ENCODE measurements around the gene MED15. TPM values are rescaled to one million over a fixed set of nuclear protein-coding genes. Genes with fewer than 3 reads are reported as not detected.

The MED15 gene
- total RNA-seq, 2 experiments from 2014 or later, result 227 to 233 TPM

GRCh38 chr22:20580179-20580578, 72.8 kb downstream of the MED15 start:
- no peaks in the 10 kb centered on the region for H3K27me3 Mint-ChIP-seq
- peaks cover 1% of the 10 kb centered on the region for H3K36me3 Mint-ChIP-seq
- POLR2A ChIA-PET, result no interaction called here
- DNase-seq, result no peak
- no peak overlapping the region for H3K27ac Mint-ChIP-seq
- H3K4me1 Mint-ChIP-seq, result no peaks in the 10 kb centered on the region
- H3K4me3 Mint-ChIP-seq, result no peak overlapping the region
- no peak for ATAC-seq (ENCODE audit: low read depth)
- no peaks in the 10 kb centered on the region for H3K9me3 Mint-ChIP-seq

DNA sequence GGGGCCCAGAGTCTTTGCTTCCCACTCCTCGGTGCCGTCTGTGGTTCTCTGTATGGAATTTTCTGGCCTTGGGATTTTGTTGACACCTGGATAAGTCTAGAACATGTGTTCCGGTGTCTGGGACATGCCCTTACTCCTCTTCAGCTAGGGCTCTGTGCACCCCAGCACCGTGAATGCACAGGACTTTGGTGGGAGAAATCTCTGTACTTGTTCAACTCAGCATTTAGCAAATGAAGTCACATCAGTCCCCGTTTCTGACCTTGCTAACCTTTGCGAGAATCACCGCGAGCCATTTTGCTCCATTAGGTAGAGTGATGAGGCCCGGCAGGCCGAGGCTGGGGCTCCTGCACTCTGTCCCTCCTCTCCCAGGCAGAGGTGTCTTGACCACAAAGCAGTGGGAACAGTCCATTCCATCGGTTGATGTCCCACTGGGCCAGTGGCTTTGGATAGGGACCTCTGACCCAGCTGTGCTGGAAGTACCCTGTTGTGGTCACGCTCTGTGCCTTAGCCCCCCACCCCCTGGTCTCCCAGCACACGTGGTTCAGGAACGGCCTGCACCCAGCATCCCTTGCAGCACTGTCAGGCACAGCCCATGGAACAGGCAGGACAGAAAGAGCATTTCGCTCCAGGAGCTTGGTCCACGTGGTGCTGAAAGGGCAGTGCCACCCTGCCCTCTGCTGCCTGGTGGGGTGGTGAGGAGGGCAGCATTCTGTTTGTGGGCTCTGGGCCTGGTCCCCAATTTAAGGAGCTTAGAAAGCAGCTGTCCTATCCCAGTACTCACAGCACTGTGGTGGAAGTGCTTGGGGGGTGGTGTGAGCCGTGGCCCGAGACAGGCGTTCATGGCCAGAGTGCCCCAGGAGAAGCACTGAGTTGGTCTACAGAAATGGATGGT, 73.4 kb downstream of the MED15 start:
- Mint-ChIP-seq H3K27ac (no peak overlapping the region), H3K36me3 (peaks cover 1% of the 10 kb centered on the region), H3K4me1 (no peaks in the 10 kb centered on the region)

DNA sequence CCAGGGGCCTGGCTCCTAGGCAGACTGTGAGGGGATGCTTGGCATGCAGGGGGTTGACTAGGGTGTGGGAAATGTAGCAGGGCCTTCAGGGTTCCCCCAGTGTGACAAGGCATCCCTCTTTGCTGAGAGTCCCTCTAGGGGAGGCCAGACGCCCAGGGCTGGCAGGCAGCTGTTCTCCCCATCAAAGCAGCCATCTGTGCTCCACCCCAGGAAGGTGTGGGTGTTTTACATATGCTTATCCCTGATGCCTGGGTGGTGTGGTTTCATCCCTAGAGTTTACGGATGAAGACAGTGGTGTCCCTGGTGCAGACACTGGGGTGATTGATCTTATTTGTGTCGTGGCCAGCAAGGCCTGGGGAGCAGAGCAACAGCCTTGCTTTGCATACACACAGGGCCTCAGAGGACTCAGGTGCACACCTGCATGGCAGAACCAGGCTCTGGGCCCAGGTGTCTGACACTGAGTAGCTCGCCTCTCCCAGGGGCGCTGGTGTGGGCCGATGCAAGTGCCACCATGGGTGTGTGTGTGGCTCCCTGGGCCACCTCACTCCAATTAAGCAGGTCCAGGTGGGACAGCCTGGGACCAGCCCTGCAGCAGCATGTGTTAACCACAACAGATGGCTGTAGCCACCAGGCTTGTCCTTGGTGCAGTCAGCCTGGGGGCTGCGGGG, 74.2 kb downstream of the MED15 start:
- Mint-ChIP-seq H3K27ac (no peak overlapping the region), H3K27me3 (no peaks in the 10 kb centered on the region), H3K36me3 (peaks cover 1% of the 10 kb centered on the region), H3K4me1 (no peaks in the 10 kb centered on the region), H3K4me3 (no peak overlapping the region), H3K9me3 (no peaks in the 10 kb centered on the region)
- no peak for DNase-seq
- no peak for ATAC-seq (ENCODE audit: low read depth)
- POLR2A ChIA-PET, result no interaction called here

More for the DNA sequence above, 73.4 kb downstream of the MED15 start:
- POLR2A ChIA-PET, result no interaction called here
- no peak overlapping the region for H3K4me3 Mint-ChIP-seq
- no peaks in the 10 kb centered on the region for H3K9me3 Mint-ChIP-seq
- no peaks in the 10 kb centered on the region for H3K27me3 Mint-ChIP-seq
- no peak for DNase-seq
- no peak for ATAC-seq (ENCODE audit: low read depth)

- Mint-ChIP-seq H3K27me3 (no peaks in the 10 kb centered on the region), H3K36me3 (peaks cover 1% of the 10 kb centered on the region), H3K9me3 (no peaks in the 10 kb centered on the region), H3K4me3 (no peak overlapping the region), H3K4me1 (no peaks in the 10 kb centered on the region), H3K27ac (no peak overlapping the region)
- DNase-seq (no peak), ATAC-seq (ENCODE audit: low read depth) (no peak)
- POLR2A ChIA-PET, result no interaction called here
Observed at GRCh38 chr22:20582171-20582511, 74.7 kb downstream of the MED15 start.

DNA sequence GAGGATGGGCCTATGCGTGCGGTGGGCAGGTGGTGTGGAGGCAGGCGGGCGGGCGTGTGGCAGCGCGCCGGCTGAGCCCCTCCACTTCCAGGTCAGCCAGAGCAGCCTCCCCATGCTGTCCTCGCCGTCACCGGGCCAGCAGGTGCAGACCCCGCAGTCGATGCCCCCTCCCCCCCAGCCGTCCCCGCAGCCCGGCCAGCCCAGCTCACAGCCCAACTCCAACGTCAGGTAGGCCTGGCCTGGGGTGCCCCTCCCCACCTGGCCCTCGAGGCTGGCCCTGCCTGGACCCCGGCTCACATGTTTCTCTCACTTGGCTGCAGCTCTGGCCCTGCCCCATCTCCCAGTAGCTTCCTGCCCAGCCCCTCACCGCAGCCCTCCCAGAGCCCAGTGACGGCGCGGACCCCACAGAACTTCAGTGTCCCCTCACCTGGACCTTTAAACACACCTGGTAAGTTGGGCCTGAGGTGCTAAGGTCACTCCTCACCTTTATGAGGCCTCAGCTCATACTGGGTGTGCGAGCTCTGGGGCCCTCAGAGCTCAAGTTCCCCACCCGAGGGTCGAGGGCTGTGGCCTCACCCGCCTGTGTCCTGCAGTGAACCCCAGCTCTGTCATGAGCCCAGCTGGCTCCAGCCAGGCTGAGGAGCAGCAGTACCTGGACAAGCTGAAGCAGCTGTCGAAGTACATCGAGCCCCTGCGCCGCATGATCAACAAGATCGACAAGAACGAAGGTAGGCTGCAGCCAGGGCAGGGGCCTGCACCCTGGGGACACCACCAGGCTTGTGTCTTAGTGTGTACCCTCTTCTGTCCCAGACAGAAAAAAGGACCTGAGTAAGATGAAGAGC, 75.3 kb downstream of the MED15 start:
- Mint-ChIP-seq H3K27me3 (no peaks in the 10 kb centered on the region), H3K9me3 (no peaks in the 10 kb centered on the region), H3K36me3 (no peaks in the 10 kb centered on the region), H3K4me3 (no peak overlapping the region), H3K27ac (peak overlapping the region; percentile 38), H3K4me1 (no peaks in the 10 kb centered on the region)
- DNase-seq, result no peak
- ATAC-seq (ENCODE audit: low read depth), result no peak
- POLR2A ChIA-PET, result no interaction called here

GRCh38 chr22:20583471-20583922, 76.1 kb downstream of the MED15 start:
- no peak overlapping the region for H3K4me3 Mint-ChIP-seq
- H3K9me3 Mint-ChIP-seq, result no peaks in the 10 kb centered on the region
- no peaks in the 10 kb centered on the region for H3K36me3 Mint-ChIP-seq
- H3K27me3 Mint-ChIP-seq, result no peaks in the 10 kb centered on the region
- DNase-seq (no peak), ATAC-seq (ENCODE audit: low read depth) (no peak)
- no peaks in the 10 kb centered on the region for H3K4me1 Mint-ChIP-seq
- no peak overlapping the region for H3K27ac Mint-ChIP-seq
- POLR2A ChIA-PET, result no interaction called here

- no peak for DNase-seq
- POLR2A ChIA-PET, result no interaction called here
- ATAC-seq (ENCODE audit: low read depth), result no peak
- Mint-ChIP-seq H3K4me1 (no peaks in the 10 kb centered on the region), H3K9me3 (no peaks in the 10 kb centered on the region), H3K4me3 (no peak overlapping the region), H3K27me3 (no peaks in the 10 kb centered on the region), H3K36me3 (no peaks in the 10 kb centered on the region), H3K27ac (no peak overlapping the region)
Observed at GRCh38 chr22:20584029-20584871, 76.8 kb downstream of the MED15 start.

GRCh38 chr22:20584872-20585638, 77.6 kb downstream of the MED15 start:
- Mint-ChIP-seq H3K36me3 (no peaks in the 10 kb centered on the region), H3K4me3 (no peak overlapping the region), H3K27ac (no peak overlapping the region), H3K9me3 (no peaks in the 10 kb centered on the region), H3K27me3 (no peaks in the 10 kb centered on the region), H3K4me1 (no peaks in the 10 kb centered on the region)
- DNase-seq, result no peak
- POLR2A ChIA-PET, result no interaction called here
- no peak for ATAC-seq (ENCODE audit: low read depth)

DNA sequence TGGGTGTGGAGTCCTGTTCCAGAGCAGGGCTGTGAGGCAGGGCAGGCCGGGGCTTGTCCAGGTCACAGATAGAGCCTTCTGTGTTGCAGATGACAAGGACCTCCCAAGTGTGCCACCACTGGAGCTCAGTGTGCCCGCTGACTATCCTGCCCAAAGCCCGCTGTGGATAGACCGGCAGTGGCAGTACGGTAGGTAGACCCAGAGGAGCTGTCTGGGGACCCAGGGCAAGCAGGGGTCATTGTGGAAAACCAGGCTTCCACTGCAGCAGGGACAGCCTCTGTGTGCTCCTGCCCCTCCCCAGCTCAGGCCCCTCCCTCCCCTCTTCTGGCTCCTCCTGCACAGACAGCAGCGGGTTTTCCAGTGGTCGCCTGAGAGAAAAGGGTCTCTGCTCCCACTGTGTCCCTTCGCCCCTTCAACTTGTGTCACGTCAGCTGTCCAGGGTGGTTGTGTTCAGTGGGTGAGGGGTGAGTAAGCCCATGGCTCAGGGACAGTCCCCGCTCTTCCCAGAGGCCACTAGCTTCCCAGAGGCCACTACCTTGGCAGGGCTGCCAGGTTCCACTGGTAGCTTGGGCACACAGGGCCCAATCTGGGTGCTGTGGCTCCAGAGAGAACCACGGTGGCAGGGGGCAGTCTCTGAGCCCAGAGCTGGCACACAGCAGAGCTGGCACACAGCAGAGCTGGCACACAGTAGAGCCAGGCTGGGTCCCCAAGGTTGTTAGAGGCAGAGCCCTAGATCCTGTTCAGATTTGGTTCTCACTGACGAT, 78.4 kb downstream of the MED15 start:
- H3K27ac Mint-ChIP-seq, result no peak overlapping the region
- no peak overlapping the region for H3K4me3 Mint-ChIP-seq
- H3K27me3 Mint-ChIP-seq, result no peaks in the 10 kb centered on the region
- DNase-seq (no peak), ATAC-seq (ENCODE audit: low read depth) (no peak)
- H3K36me3 Mint-ChIP-seq, result no peaks in the 10 kb centered on the region
- H3K4me1 Mint-ChIP-seq, result no peaks in the 10 kb centered on the region
- POLR2A ChIA-PET, result no interaction called here
- no peaks in the 10 kb centered on the region for H3K9me3 Mint-ChIP-seq

- Mint-ChIP-seq H3K9me3 (no peaks in the 10 kb centered on the region), H3K4me1 (no peaks in the 10 kb centered on the region), H3K27ac (no peak overlapping the region), H3K36me3 (no peaks in the 10 kb centered on the region), H3K4me3 (no peak overlapping the region), H3K27me3 (no peaks in the 10 kb centered on the region)
- ATAC-seq (ENCODE audit: low read depth) (no peak), DNase-seq (no peak)
- POLR2A ChIA-PET, result no interaction called here
Observed at GRCh38 chr22:20586403-20586745, 79.0 kb downstream of the MED15 start.

GRCh38 chr22:20587206-20587958, 80.0 kb downstream of the MED15 start:
- H3K27ac Mint-ChIP-seq, result no peak overlapping the region
- H3K4me1 Mint-ChIP-seq, result no peaks in the 10 kb centered on the region
- no peaks in the 10 kb centered on the region for H3K9me3 Mint-ChIP-seq
- DNase-seq (no peak), ATAC-seq (ENCODE audit: low read depth) (no peak)
- no peak overlapping the region for H3K4me3 Mint-ChIP-seq
- H3K36me3 Mint-ChIP-seq, result no peaks in the 10 kb centered on the region
- POLR2A ChIA-PET, result no interaction called here
- no peaks in the 10 kb centered on the region for H3K27me3 Mint-ChIP-seq

All from activated naive CD8-positive, alpha-beta T cell treated with anti-CD3 and anti-CD28 coated beads, Interleukin-2, amount 10 ng/mL, durations not matched to agents 7 days and 5 days (primary cell).